HG02938 (cell line): Measurements from ENCODE around the gene DENND1A.
"Not testable (repeated sequence)": the region's sequence is repeated elsewhere in the genome, so short reads cannot be mapped to it uniquely, and the experiment has no call there.

Source experiments
- ATAC-seq: cut with Tn5 transposase; IDR thresholded peaks from one replicate; pipeline ENCODE4 v1.9.1; 2021; ENCODE audit warnings: mild to moderate bottlenecking, moderate library complexity; ENCODE audit not compliant: unreplicated experiment

The DENND1A gene

DNA sequence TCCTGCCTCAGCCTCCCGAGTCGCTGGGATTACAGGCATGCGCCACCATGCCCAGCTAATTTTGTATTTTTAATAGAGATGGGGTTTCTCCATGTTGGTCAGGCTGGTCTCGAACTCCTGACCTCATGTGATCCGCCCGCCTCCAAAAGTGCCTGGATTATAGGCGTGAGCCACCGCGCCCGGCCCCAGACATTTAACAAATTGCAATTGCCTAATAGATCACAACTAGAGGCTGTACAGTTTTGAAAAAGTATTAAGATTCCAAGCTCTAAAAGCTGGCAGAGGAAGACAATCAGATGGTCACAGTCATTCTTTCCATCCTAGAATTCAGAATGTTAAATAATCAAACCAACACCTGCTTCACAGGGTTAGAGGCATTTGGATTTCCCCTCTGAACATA is 293.1 kb downstream of the DENND1A start:
- not testable (repeated sequence) for ATAC-seq

DNA sequence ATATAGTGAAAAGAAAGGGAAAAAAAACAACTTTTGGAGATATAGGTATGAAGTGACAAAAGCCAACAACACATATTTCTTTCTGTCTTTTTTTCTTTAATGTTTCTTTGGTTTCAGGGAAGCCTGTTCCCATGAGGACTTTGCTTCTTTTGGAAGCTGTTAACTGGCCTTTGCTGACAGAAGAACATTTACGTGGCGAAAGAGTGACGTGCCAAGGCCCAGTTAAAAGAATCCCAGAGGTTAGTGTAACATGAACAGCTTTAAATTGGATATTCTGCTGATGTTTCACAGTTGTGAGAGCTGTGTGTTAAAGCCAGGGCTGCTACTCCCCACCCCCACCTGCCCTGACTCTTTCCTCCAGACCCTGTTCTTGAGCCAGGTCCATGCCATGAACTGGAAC is 298.1 kb downstream of the DENND1A start:
- ATAC-seq = no peak

DNA sequence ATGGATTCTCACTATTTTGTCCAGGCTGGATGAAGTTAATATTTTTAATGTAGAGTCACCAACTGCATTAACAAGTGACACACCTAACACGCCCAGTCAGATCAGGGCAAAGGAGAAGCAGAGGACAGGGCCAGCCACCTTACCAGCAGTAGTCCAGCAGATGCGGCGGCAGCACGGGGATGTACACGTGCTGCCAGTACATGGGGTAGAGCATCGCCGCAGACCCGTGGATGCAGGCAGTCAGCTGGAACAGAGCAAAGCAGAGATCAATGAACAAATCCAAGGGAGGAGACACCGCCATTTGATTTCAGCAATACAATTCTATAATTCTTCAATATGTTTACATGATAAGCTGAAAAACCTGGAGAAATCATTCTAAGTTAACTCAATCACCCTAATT is 299.7 kb downstream of the DENND1A start:
- ATAC-seq = no peak

DNA sequence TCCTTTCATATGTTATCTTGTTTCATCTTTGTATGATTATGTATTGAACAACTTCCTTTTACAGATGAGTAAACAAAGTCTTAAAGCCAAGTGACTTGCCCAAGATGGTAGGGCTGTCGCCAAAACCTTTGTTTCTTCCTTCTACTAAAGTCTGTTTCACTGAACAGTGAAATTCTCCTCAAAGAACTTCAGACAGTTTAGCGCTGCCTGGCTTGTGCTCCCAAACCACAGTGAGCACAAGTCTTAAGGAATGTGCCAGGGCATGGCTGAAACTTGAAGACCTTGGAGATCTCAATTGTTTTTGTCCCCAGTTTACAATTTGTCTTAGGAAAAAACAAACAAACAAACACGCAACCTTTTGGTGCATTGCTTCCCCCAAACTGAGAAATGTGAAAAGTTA is 300.4 kb downstream of the DENND1A start:
- ATAC-seq = no peak

DNA sequence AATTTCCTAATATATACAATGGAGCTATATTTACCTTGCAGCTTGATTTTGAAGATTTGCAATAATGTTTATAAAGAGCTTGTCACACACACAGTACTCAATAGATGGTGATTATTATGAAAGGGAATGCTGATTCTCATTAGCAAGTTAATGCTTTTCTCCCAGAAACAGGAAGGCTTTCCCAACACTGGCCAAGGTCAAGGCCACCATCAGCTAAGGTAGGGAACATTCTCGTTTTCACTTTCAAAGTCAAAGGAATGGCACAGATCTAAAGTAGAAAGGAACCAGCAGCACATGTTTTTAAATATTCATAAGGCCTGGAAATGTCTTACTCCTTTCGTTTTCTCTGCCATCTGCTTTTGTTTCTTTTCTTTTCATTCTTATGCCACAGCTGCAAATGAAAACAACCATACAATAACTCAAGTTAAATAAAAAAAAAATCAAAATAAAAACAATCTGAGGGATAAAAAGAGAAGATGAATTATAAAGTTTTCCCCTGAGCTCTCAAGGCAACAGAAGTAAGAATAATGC is 307.1 kb downstream of the DENND1A start:
- no peak for ATAC-seq

DNA sequence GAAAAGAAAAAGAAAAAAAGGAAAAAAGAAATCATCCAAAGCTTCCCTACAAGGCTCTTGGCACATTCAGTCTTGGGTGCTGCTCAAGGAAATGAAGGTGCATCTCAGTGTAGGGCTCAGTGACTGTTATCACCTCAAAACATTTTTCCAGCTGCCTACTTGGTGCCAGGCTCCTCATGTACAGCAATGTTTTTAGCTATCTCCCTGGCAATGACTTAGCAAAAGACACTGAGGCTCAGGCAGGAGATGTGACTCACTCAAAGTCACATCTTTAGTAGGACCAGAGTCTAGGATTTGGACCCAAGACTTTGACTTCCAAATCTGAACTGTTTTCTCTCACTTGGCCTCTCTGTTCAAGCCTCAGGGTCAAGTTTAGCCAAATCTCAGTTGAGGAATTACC is 309.7 kb downstream of the DENND1A start:
- no peak for ATAC-seq

DNA sequence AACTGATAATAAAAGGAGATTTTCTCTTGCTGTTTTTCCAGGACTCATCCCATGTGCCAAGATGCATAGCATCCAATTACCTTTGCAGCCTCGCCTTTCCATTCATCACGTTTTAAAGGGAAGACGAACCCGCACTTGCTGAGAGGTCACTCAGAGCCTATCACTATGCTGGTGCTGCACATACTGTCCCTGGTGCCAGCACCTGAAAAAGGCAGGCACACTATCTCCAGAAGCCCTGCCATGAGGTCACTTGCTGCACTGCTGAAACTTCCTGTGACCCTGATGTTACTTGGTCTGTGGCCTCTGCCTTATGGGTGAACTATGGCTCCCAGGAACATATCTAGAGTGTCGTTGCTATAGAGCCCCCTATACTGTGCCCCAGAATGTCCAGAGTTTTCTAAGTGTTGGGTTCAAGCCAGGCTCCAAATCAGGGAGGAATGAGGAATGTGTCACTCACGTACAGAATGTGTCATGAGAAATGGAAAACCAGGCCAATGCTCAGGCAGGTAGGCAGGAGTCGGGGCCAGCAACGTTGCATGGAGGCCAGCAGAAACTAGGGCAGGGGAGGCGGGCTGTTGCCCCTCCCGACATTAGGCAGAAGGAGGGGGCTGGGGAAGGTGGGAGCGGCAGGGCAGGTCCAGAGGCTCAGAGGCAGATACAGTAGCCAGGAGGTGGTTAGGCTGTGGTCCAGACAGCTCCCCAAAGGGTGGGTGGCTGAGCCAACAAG is 311.8 kb downstream of the DENND1A start:
- ATAC-seq = no peak

DNA sequence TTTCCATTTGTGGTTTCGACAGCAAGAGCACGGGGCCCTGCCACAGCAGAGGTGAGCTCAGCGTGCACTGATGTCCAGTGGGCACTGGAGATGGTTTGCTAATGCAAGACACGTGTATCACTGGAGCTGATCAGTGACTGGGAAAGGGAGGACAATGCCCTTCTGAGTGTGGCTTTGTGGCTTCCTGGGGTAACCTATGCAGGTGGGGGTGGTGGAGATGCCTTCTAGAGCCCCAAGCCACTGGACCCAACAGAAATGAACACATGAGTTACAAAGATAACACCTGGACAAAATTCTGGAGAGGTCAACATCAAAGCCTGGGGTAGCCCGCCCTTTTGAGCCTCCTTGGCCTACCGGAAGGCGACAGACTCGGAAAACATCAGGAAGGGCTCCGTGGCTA is 312.6 kb downstream of the DENND1A start:
- no peak for ATAC-seq

DNA sequence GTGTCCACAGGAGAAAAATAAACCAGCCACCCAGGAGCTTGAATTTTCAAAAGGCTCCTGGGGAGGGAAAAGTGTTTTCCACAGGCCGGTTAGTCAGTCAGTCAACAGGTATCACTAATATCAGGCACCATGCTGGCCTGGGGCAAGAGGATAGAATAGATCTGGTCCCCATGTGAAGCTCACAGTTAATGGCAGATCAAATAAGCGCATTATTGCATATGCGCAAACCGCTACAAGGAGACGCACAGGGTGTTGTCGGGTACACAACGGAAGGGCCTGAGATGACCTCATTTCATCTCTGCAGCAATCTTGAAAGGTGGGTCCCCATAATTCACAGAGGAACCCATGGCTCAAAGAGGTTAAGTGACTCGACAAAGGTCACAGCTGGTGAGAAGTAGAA is 313.2 kb downstream of the DENND1A start:
- no peak for ATAC-seq

DNA sequence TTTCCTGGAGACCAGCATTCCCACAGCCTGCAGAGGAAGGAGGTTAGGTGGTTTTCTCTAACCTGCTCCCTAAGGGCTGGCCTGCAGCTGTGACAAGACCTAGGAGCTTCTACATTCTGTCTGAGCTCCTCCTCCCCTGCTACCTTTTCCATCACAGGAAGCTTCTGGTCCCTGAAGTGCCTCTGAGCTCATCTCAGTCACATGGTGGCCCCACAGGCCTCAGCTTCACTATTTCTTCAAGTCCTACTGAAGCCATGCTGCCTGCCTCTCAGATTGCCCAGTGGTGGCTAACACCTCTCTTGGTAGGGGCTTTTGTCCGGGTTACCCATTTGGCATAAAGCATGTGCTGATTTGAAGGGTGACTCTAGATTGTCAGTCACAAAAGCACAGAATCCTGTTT is 314.5 kb downstream of the DENND1A start:
- no peak for ATAC-seq

DNA sequence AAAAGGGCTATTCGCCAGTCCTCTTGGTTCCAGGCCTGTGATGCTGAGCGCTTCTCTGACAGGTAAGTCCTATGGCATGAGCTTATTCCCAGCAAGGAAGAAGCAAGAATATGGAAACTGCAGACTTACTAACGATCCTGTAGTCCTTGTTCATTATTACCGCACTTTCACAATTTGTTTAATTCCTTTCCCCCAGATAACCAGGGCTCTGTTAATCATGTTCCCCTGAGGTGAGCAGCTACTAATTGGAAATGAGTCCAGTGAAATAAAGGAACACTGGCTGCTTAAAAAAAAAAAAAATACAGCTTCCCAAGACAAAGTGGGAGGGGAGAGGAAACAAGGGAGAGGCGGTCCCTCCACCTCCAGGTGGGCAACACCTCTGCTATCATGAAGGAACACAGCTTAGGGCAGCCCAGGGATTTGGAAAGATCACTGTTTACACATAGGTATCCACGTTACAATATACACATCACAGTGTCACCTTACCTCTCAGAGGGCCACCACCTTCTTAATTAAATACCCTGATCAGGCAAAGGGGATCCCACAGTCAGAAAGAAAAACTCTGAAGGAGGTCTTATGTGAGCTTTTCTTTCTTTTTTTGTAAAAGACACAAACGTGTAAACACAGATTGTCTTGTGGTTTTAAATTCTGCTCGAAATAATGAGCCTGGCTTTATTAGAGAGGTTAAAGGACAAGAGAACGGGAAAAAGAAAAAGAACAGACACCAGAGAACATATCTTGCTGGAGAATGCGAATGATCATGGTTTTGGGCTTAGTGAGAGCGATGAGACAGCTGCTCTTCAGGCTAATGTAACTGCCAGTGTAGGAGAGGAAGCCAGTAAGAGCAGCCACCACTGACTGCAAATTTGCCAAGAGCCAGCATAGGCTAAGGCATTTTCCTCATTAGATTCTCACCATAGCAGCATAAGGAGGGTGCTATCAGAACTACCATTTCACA is 315.3 kb downstream of the DENND1A start:
- no peak for ATAC-seq

DNA sequence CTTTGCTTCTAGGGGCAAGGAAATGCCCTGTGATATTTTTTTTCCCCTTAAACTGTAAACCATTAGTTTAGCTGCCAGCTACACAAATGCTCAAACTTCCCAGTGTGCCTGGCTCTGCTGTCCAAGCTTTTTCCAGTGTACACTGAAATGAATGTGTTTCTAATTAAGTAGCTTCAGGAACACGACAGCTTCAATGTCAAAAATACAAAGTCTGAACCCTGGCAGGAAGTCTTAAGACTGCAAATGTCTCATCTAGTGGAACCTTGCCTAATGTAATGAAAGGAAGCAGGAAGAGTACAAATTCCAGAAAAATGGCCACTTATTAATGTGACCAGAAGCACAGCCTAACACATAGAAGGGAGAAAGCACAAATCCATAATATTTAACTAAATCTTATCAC is 318.7 kb downstream of the DENND1A start:
- no peak for ATAC-seq

DNA sequence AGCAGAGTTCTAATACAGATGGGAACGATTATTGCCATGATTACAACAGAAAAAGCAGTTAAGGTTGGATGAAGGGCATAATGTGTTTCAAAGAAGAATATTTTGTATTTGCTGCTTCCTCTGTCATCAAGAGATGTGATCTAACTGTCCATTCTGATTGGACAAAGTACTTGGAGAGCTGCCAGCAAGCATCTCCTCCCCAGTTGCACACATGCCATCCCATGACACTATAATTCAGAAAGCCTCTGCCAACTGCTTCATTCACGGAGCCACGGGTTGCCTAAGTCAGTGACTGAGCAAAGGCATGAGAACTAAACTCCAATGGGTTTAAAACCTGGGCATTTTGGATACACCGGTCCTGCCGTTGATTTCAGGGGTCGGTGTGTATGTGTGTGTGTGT is 320.1 kb downstream of the DENND1A start:
- ATAC-seq = no peak

DNA sequence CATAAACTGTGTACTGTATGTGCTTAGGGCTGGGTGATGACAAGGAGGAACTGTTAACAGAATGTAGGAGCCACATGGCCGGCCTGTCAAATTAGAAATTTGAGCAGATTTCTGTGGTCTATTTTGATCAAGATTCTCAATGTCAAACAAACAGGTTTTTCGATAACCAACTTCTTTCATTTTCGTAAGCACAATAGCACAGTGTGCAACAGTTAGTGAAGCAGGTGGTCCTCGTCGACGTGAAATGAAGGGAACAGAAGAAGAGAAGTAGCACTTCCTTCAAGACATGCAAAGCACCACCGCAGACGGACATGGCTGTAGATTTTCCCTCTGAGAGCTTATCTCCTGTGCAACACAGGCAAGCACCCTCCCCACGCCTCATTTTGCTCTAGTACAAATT is 321.8 kb downstream of the DENND1A start:
- ATAC-seq = peak; percentile 98

DNA sequence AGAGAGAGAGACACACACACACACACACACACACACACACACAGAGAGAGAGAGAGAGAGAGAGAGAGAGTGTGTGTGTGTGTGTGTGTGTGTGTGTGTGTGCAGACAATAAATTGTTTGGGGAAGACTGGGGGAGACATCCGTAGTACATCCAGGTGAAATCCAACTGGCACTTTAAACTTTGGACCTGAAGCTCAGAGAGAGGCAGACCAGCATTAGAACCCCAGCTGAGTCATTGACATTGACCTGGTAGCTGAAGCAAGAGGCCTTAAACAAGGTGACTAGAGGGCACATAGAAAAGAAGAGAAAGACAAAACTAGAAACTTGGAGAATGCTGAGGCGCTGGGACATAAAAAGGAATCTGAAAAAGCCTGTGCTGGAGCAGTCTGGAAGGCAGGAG is 322.4 kb downstream of the DENND1A start:
- no peak for ATAC-seq

DNA sequence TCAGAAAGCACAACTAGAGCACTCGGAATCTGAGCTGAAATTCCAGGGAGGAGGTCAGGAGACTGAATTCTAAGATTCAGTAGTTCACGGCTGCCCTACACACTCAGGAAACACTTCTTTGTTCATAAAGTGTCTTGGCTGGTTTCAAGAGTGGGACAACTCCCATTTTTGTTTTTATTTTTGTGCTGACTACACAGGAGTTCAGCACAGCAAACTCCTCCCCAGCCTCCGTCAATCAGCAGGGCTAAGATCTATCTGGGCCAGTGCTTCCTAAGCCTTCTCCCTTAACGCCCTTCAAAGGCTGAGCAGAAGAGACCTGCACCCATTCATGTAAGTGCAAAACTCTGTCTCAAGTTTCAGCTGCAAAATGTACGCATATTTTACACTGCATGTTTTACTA is 323.8 kb downstream of the DENND1A start:
- ATAC-seq = no peak

DNA sequence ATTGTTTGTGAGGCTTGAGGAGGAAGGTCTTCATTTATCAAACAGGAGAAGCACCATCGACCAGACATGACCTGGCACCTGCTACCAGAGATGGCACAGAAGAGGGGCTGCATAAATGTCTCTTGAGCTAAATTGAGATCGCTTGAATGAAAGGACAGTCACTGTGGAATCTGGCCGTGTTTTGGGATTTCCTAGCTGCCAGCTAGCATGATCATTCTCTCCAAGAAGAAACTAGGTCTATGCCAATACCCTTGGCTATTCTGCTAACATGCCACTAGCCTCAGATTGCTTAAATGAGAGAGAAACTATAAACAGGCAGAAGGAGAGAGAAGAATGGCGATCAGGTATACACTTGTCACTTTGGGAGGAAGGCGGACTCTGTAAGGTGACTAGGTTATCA is 324.6 kb downstream of the DENND1A start:
- no peak for ATAC-seq

DNA sequence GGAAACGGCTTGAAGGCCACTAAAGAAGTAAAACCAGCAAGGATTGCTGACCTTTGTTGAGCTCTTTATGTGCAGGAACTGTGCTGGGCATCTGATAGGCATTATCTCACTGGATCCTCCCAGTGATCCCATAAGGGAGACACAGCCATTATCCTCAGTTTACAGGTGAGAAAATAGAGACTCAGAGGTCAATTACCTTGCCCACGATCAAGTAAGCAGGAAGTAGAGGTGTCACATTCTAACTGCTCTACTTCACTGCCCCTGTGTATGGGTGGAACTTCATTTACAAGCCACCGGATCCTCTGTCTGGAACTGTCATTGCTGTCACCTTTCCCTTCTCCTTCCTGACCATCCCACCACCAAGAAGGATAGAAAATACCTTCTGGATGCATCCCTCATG is 325.1 kb downstream of the DENND1A start:
- no peak for ATAC-seq

DNA sequence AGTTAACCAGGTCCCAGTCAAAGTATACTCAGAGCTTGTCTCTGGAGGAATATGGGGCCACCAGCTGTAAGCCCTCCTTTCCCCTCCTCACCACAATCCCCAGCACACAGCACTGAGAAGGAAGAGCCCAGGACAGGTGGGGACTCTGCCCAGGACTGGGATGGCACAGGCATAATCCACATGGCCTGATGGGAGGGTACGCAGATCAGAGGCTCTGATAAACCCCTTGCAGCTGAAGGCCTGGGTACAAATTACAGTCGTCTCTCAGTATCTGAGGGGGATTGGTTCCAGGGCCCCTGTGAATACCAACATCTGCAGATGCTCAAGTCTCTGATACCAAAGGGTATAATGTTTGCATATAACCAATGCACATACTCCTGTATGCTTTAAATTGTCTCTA is 328.1 kb downstream of the DENND1A start:
- no peak for ATAC-seq

DNA sequence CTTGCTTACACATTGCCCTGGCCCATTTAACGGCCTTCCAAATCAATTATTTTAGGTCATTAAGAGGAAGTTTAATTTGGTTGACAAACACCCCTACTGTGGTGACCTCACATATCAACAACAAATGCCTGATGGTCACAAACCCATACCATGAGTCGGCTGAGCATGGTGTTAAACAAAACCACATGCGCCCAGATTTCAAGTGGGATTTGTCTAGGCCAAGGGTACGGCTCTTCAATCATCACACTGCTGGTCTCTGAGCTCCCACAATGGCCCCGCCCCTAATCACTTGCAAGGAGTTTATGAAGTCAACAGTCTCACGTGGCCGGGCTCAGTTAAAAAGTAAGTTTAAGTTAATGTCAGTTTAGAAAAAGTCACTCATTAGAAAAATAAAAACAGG is 330.1 kb downstream of the DENND1A start:
- no peak for ATAC-seq

DNA sequence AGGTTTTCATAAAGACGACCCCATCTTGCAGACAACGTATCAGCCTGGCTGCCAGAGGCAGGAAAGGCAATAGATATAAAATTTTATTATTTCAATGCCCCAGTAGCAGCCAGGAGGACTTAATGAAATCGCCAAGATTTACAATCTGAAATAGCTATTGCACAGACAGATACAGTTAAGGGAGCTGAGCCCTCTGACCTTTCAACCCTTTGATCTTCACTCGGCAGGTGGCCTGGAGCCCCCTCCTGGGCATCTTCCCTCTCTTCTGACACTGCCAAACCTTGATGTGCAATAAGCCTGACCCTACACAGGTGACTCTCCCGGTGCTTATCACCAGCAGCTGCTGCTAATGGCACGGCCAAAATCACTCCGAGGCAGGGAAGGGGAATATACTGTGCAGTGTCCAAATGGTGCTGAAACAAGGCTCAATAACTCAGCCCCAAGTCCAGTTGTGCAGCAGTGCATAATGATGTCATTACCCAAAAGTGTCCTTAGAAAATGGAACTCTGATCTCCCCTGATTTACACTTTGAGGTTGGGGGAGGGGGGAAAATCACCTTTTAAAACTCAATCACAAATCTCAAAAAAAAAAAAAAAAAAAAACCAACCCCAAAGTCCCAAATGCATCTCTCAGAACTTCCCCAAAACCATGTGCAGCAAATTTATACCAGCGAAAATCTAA is 331.9 kb downstream of the DENND1A start:
- ATAC-seq = no peak
